GM21381 (cell line): ENCODE measurements around the gene SETD1A.
A peak's percentile ranks its signal among the peaks of the same experiment; 100 is the strongest.

Experiments
- ATAC-seq: cut with Tn5 transposase; IDR thresholded peaks from one replicate; pipeline ENCODE4 v1.9.1; 2021; ENCODE audit warnings: mild to moderate bottlenecking, moderate library complexity; ENCODE audit not compliant: unreplicated experiment

SETD1A gene

DNA sequence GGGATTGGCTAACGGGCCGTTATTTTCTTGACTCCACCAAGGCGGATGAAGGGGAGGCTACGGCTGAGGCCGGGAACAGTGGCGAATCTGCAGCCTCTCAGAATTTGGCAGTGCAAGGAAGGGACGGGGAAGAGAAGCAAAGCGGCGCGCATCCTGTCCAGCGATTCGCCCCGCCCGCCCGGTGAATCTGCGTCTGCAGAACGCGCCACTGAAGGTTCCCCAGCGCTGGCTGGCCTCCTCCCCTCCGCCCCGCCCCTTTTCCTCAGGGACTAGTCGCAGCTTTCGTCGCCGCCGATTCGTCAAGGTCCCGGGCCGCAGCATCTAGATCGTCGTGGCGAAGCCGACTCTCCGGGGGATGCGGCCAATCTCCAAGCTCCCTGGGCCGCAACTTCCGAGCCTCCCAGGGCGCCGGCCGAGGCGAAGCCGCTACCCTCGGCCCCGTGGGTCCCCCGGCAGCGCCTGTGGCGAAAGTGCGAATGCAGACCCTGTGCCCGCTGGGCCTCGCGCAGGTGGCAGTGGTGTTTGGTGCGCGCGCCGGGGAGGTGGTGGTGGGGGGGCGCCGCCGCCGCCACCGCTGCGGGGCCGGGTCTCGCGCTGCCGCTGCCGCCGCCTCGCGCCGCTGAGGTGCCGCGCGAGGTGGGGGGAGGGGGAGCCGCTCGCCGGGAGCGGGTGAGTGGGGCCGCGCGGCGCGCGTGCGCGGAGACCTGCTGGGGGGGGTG is at the start of gene SETD1A:
TSS of gene SETD1A (plus strand) at position 299 of the 719 bp plus-strand sequence. CDS start 978 bp downstream, outside the sequence.
- ATAC-seq, result peak; percentile 67

DNA sequence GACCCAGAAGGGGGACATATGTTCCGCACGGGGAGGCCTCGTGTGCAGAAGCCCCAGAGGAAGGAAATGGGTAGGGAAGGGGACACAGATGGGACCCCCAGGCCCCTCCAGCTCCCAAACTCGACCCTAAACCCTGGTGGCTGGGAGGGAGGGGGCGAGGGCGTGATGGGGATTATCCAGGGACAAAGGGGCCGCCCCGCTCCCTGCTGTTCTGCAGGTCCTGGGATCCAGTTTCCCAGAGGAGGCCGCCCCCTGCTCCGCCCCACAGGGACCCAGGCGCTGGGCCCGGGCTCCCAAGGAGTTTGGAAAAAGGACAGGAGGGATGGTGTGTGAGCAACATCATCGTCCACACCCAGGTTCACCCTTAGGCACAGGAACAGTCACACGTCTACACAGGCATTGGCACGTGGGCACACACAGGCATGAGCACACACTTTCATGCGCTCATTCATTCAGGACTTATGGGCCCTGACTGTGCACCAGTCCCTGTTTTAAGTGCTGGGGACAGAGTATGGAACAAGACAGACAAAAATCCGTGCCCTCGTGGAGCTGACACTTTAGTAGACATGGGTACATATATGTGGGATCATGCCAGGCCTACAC is 47.0 kb upstream of the SETD1A start:
- ATAC-seq, result no peak

GRCh38 chr16:30912794-30913412 is 44.7 kb upstream of the SETD1A start:
- no peak for ATAC-seq

DNA sequence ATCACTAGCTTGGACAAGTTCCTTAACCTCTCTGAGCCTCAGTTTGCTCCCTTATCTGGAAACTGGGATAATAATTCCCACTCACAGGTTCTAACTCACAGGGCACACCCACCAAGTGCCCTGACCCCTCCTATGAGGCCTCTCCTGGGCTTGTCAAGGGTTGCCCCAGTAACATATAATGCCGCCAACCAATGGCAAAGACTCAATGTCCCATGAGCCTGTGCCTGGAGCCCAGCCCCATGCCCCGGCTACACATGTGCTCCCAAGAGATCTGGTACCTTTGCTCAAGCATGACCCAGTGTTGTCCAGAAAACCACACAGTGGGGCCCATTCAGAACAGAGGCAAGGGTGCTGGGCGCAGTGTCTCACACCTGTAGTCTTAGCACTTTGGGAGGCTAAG is 42.7 kb upstream of the SETD1A start:
- ATAC-seq, result no peak

- no peak for ATAC-seq
Measured at GRCh38 chr16:30918614-30919013, 38.9 kb upstream of the SETD1A start.

DNA sequence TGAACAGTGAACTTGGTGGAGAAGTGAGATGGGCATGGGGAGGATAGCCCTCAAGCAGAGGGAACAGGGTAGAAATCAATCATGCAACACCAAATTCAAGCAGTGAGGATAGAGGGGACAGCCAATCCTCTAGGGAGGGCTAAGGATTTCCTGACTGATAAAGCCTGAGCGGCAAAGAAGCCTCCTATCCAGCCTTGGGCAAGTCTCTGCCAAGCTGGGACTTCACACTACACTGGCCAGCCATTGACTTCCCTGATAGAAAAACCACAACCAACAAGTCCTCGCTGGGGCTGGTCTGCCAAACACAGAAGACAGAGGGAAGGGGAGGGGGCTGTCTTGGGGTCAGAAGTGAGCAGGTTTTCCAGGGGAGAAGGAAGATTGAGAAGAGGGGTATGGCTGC is 36.7 kb upstream of the SETD1A start:
- no peak for ATAC-seq

- ATAC-seq, result no peak
Measured at GRCh38 chr16:30921459-30921747, 36.2 kb upstream of the SETD1A start.

GRCh38 chr16:30921748-30922419 is 35.7 kb upstream of the SETD1A start:
- ATAC-seq, result peak; percentile 1

DNA sequence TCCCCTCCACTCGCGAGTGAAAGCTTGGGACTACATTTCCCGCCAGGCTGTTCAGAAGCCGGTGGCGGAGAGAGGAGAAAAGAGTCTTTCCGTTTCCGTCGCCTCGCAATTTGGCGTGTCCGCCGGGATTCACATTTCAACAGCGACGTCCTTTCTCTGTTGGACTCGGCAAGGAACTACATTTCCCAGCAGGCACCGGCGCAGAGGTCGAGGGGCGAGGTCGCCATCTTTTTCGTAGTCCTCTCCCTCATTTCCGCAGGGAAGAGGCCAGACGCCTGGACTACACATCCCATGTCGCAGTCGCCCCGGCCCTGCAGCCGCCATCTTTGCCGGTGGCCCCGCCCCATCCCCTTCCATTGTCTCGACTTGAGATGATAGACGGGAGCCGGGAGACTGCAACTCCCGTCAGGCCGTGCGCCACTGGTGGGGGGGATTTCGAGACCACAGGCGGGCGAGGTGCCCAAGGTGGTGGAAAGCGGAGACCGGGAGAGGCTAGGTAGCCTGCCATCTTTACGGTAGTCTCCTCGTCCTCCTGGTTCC is 35.1 kb upstream of the SETD1A start:
- ATAC-seq, result peak; percentile 67

DNA sequence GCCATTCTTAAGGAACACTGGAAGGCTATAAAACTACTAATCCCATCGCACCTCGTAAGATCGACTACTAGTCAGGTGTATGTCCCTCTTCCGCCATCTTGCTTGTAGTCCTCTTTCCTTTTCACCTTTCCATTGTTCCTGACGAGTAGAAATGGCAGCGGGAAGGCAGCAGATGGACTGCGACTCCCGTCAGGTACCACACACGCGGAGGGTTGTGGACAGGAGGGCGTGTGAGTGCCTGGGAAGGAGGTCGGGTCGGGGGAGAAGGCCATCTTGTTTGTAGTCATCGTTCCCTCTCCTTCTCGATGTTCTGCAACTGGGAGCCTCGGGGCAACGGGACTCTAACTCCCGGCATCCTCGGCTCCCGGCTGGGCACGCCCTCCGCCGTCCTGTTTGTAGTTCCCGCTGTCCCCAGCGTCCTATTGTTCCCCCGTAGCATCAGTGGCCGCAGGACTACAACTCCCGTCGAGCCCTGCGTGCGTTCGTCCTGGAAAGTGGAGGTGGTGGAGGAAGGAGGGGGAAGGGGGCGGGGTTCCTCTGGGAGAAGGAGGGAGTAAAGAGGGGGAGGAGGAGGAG is 34.5 kb upstream of the SETD1A start:
- ATAC-seq, result peak; percentile 64

DNA sequence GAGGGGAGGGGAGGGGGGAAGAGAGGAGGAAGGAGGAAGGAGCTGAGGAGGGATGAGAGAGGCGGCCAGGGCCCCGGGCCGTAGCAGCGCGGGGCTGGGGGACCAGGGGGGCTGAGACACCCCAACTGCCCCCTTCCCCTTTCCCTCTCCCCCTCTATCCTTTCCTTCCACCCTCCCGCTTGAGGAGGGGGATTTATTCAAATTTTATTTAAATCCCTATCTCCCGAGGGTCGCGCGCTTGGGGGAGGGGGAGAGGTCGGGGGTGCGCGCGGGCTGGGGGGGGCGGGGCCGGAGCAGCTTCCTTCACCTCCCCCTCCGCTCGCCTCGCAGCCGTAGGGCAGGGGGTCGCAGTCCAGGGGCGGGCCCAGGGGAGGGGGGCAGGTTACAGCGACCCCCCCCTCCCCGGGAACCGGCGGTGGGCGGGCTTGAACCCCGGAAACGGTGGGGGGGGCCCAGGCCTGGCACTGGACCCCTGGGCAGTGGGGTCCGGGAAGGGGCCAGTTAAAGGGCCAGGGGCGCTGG is 33.9 kb upstream of the SETD1A start, which contains the start of gene FBXL19:
TSS of gene FBXL19 (plus strand) at position 19 of the 522 bp plus-strand sequence. CDS start 2,183 bp downstream, outside the sequence.
- no peak for ATAC-seq

DNA sequence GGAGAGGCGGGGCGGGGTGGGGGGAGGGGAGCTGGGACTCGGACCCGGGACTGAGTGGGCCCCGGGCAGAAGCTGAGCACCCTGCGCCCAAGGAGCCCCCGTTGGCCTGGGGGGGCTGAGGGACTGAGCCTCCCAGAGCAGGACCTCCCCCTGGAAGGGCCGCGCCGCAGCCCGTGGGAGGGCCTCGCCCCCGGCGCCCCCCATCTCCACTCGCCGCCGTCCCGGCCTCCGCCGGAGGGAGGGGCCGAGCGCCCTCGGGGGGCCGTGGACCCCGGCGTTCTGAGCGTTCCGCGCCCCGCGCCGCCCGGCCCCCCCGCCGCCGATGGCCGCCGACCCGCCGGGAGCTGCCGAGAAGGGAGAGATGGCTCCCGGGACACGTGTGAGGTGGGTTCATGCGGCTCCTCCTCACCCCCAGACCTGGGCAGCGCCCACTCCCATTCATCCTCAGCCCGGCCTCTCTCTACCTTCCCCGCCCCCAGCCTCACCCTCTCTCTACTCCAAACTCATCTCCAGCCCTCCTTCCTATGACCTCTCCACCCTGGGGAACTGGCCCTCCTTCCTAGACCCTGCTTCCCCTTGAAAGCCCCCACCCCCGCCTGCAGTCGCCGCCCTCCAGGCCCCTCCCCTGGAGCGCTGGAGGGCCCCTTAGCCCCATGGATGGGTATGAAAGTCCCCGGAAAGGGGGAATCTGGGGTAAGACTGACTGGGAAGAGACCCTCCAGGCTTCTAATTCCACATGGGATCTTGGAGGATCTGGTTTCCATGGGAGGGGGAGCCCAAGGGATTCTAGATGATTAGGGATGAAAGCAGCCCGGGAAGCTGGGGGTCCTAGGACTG is 33.3 kb upstream of the SETD1A start:
- no peak for ATAC-seq

DNA sequence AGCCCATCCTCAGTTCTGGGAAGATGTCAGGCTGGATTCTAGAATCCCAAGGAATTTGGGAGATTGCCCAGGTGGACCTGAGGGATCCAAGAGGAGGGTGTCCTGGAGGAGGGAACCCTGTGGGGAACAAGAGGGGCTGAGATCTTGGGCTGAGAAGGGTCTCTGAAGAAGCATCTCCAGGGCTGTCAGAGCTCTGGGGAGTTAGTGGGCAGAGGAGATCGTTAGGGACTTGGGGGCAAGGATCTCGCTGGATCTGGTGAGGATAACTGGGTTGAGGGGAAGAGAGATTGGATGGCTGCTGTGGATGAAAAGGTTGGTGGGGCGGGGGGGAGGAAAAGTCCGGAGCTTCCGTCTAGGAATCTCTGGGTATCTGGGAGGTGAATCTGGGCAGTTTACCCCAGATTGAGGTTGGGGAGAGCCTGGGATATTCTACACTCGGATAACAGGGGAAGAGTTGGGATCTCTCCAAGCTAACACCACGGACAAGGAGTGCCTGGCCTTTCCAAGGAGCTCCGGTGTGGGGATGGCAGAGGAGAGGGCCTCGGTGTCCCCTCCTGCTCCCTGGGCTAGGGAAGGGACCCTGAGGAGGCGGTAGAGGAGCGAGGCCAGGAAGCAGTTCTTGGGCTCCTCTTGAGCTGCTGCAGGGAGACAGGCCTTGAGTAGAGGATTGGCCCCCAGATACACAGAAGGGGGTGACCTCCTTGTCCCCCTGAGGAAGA is 32.5 kb upstream of the SETD1A start:
- no peak for ATAC-seq

GRCh38 chr16:30925632-30925987 is 31.9 kb upstream of the SETD1A start:
- no peak for ATAC-seq

- ATAC-seq, result no peak
Measured at GRCh38 chr16:30925995-30926811, 31.4 kb upstream of the SETD1A start.

DNA sequence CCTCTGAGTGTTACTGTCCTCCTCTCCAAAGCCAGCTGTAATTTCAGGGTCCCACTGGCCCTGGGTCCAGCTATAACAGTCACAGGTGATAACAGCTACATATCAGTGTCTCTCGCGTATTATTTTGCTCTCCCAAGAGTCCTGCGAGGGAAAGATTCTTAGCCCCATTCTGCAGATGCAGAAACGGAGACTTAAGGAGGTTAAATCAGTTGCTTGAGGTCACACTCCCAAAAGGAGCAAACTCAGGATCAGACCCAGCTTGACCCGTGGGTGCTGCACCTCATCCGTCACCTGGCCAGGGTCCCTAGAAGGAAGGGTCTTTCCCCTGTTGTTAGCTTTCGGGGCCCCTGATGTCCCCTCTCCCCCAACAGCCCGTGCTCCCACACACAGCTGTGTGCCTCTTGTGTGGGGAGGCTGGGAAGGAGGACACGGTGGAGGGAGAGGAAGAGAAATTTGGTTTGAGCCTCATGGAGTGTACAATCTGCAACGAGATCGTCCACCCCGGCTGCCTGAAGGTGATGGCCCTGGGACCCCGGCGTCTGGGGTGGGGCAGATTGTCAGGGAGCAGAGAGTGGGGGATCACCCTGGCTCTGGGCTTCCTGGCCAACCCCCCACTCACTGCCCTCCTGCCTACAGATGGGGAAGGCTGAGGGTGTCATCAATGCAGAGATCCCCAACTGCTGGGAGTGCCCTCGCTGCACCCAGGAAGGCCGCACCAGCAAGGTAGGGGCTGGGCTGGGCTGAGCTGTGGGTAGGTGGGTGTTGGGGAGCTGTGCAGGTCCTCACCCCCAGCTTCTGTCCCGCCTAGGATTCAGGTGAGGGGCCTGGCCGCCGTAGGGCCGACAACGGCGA is 30.4 kb upstream of the SETD1A start:
- no peak for ATAC-seq

GRCh38 chr16:30927789-30928378 is 29.7 kb upstream of the SETD1A start:
- no peak for ATAC-seq
